Measurements from ENCODE around the gene MDN1.

MDN1 gene

DNA sequence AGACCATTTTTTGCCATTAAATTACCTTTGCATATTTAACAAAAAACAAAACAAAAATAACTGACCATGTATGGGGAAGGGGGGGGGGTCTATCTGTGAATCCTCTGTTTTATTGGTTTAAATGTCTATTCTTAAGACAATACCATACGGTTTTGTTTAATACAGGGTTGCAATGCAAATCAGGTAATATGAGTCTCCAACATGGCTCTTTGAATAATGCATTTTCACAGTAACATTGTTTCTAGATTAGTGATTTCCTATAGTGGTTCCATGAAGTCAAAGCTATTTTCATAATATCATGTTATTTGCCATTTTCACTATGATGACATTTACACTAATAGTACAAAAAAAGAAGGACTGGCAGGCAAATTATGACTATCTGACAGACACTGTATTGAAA lies 116.3 kb downstream of the MDN1 start:
- Histone ChIP-seq H3K27ac (ENCODE audit: low read length) (no peak overlapping the region), H3K4me3 (ENCODE audit: low read length) (no peak overlapping the region), H4K20me1 (ENCODE audit: insufficient read depth, low read length) (no peaks in the 10 kb centered on the region), H3K36me3 (replicated peaks; ENCODE audit: low read depth, low read length) (peaks cover 11% of the 10 kb centered on the region), H3K27me3 (ENCODE audit: low read depth, low read length) (no peaks in the 10 kb centered on the region), H3K4me2 (ENCODE audit: low read length) (no peak overlapping the region), H2AFZ (ENCODE audit: low read depth, low read length) (no peak overlapping the region), H3K9ac (ENCODE audit: low read length) (no peak overlapping the region), H3K9me3 (ENCODE audit: insufficient read depth, low read length) (no peaks in the 10 kb centered on the region), H3K79me2 (ENCODE audit: low read length) (no peaks in the 10 kb centered on the region), H3K4me1 (ENCODE audit: low read length) (no peaks in the 10 kb centered on the region)
- no peak for TF ChIP-seq CTCF (IDR thresholded peaks at IDR 0.05; ENCODE audit: low read depth, low read length)
- no peak for TF ChIP-seq EZH2phosphoT487 (IDR thresholded peaks at IDR 0.05; ENCODE audit: low read depth)

DNA sequence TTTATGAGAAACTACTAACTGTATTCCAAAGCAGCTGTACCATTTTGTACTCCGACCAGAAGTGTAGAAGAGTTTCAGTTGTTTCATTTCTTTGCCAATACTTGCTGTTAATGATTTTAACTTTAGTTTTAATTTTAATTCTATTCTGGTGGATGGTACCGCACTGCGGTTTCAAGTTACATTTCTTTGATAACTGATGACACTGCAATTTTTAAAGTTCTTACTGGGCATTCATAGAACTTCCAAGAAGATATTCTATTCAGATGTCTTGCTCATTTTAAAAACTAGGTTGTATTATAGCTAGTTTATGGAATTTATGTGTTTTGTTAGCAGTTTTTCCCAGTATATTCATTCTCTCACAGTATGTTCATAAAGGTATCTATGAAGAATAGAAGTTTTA lies 117.2 kb downstream of the MDN1 start:
- Histone ChIP-seq H2AFZ (ENCODE audit: low read depth, low read length) (no peak overlapping the region), H3K4me1 (ENCODE audit: low read length) (no peaks in the 10 kb centered on the region), H3K4me3 (ENCODE audit: low read length) (no peak overlapping the region), H3K36me3 (replicated peaks; ENCODE audit: low read depth, low read length) (peaks cover 11% of the 10 kb centered on the region), H3K27me3 (ENCODE audit: low read depth, low read length) (no peaks in the 10 kb centered on the region), H4K20me1 (ENCODE audit: insufficient read depth, low read length) (no peaks in the 10 kb centered on the region), H3K9ac (ENCODE audit: low read length) (no peak overlapping the region), H3K27ac (ENCODE audit: low read length) (no peak overlapping the region), H3K9me3 (ENCODE audit: insufficient read depth, low read length) (no peaks in the 10 kb centered on the region), H3K4me2 (ENCODE audit: low read length) (no peak overlapping the region), H3K79me2 (ENCODE audit: low read length) (no peaks in the 10 kb centered on the region)
- TF ChIP-seq CTCF (IDR thresholded peaks at IDR 0.05; ENCODE audit: low read depth, low read length), result no peak
- TF ChIP-seq EZH2phosphoT487 (IDR thresholded peaks at IDR 0.05; ENCODE audit: low read depth), result no peak

- no peaks in the 10 kb centered on the region for H3K79me2 ChIP-seq (ENCODE audit: low read length)
- no peak overlapping the region for H3K27ac ChIP-seq (ENCODE audit: low read length)
- no peaks in the 10 kb centered on the region for H4K20me1 ChIP-seq (ENCODE audit: insufficient read depth, low read length)
- TF ChIP-seq CTCF (IDR thresholded peaks at IDR 0.05; ENCODE audit: low read depth, low read length), result no peak
- TF ChIP-seq EZH2phosphoT487 (IDR thresholded peaks at IDR 0.05; ENCODE audit: low read depth), result no peak
- H3K27me3 ChIP-seq (ENCODE audit: low read depth, low read length), result no peaks in the 10 kb centered on the region
- H3K36me3 ChIP-seq (replicated peaks; ENCODE audit: low read depth, low read length), result peaks cover 22% of the 10 kb centered on the region
- H3K9ac ChIP-seq (ENCODE audit: low read length), result no peak overlapping the region
- no peak overlapping the region for H3K4me2 ChIP-seq (ENCODE audit: low read length)
- H2AFZ ChIP-seq (ENCODE audit: low read depth, low read length), result no peak overlapping the region
- H3K4me1 ChIP-seq (ENCODE audit: low read length), result no peaks in the 10 kb centered on the region
- no peak overlapping the region for H3K4me3 ChIP-seq (ENCODE audit: low read length)
- no peaks in the 10 kb centered on the region for H3K9me3 ChIP-seq (ENCODE audit: insufficient read depth, low read length)
Observed at GRCh38 chr6:89695667-89696066, 123.9 kb downstream of the MDN1 start.

GRCh38 chr6:89694428-89694827 lies 125.2 kb downstream of the MDN1 start:
- no peak overlapping the region for H3K4me2 ChIP-seq (ENCODE audit: low read length)
- H4K20me1 ChIP-seq (ENCODE audit: insufficient read depth, low read length), result no peaks in the 10 kb centered on the region
- H3K4me1 ChIP-seq (ENCODE audit: low read length), result no peaks in the 10 kb centered on the region
- H3K9me3 ChIP-seq (ENCODE audit: insufficient read depth, low read length), result no peaks in the 10 kb centered on the region
- TF ChIP-seq EZH2phosphoT487 (IDR thresholded peaks at IDR 0.05; ENCODE audit: low read depth), result no peak
- TF ChIP-seq CTCF (IDR thresholded peaks at IDR 0.05; ENCODE audit: low read depth, low read length), result no peak
- no peak overlapping the region for H2AFZ ChIP-seq (ENCODE audit: low read depth, low read length)
- H3K9ac ChIP-seq (ENCODE audit: low read length), result no peak overlapping the region
- H3K27ac ChIP-seq (ENCODE audit: low read length), result no peak overlapping the region
- peaks cover 24% of the 10 kb centered on the region for H3K36me3 ChIP-seq (replicated peaks; ENCODE audit: low read depth, low read length)
- no peaks in the 10 kb centered on the region for H3K79me2 ChIP-seq (ENCODE audit: low read length)
- H3K27me3 ChIP-seq (ENCODE audit: low read depth, low read length), result no peaks in the 10 kb centered on the region
- no peak overlapping the region for H3K4me3 ChIP-seq (ENCODE audit: low read length)

Measured in OCI-LY3 (cell line).